Measurements from ENCODE around the gene DISP3. TPM values are rescaled to one million over a fixed set of nuclear protein-coding genes. Genes with fewer than 3 reads are reported as not detected.

The DISP3 gene
- total RNA-seq, 1 donor from 2014 or later: 0.05 TPM

DNA sequence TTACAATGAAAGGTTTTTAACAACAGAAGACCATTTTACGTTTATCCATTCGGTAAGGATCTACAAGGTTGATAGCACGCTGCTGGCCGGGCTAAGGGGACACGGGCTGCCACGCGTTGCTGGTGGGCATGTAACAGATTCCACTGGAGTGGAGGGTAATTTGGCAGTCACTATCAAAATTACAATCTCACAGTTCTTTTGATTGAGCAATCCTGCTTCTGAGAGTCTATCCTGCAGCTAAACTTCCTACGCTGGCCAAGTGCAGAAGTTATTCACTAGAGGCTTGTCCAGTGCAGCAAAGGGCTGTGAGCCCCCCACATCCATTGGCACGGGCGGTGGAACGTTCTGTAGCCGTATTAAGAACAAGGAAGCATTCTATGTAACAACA, 61.8 kb downstream of the DISP3 start:
- no peaks in the 10 kb centered on the region for H3K36me3 Mint-ChIP-seq (ENCODE audit: low read depth)

DNA sequence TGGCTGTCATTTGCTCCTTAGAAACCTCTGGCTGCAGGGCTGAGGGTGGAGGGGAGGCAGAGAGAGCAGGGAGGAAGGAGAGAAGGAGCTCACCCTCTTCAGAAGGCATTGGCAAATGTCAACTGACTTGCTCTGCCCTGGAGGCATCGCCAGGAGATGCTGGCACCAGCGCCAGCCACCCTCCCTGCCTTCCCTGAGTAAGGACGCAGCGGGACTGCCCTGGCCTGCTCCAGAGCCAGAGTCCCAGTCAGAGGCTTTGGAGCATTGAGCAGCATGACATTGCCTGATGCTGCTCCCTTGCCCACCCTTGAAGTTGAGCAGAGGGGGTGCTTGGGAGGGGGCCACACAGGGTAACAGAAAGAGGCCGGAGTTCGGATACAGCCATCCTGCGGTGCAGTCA, 62.3 kb downstream of the DISP3 start:
- Mint-ChIP-seq H3K4me3 (ENCODE audit: unreplicated experiment) (no peak overlapping the region), H3K36me3 (ENCODE audit: low read depth) (no peaks in the 10 kb centered on the region), H3K27me3 (ENCODE audit: low read depth) (peaks cover 53% of the 10 kb centered on the region), H3K9me3 (ENCODE audit: low read depth) (no peaks in the 10 kb centered on the region), H3K27ac (ENCODE audit: unreplicated experiment) (no peak overlapping the region), H3K4me1 (ENCODE audit: low read depth) (no peaks in the 10 kb centered on the region)
- DNase-seq (ENCODE audit: low spot score): no peak
- TF ChIP-seq CTCF (IDR thresholded peaks at IDR 0.05): no peak

More for the DNA sequence above, 61.8 kb downstream of the DISP3 start:
- Mint-ChIP-seq H3K4me1 (ENCODE audit: low read depth) (no peaks in the 10 kb centered on the region), H3K27me3 (ENCODE audit: low read depth) (peaks cover 49% of the 10 kb centered on the region), H3K4me3 (ENCODE audit: unreplicated experiment) (no peak overlapping the region), H3K27ac (ENCODE audit: unreplicated experiment) (no peak overlapping the region), H3K9me3 (ENCODE audit: low read depth) (no peaks in the 10 kb centered on the region)
- DNase-seq (ENCODE audit: low spot score): no peak
- no peak for TF ChIP-seq CTCF (IDR thresholded peaks at IDR 0.05)

- H3K36me3 Mint-ChIP-seq (ENCODE audit: low read depth): no peaks in the 10 kb centered on the region
- H3K9me3 Mint-ChIP-seq (ENCODE audit: low read depth): no peaks in the 10 kb centered on the region
- DNase-seq (ENCODE audit: low spot score): no peak
- H3K4me1 Mint-ChIP-seq (ENCODE audit: low read depth): no peaks in the 10 kb centered on the region
- no peak for TF ChIP-seq CTCF (IDR thresholded peaks at IDR 0.05)
- no peak overlapping the region for H3K27ac Mint-ChIP-seq (ENCODE audit: unreplicated experiment)
- H3K27me3 Mint-ChIP-seq (ENCODE audit: low read depth): peaks cover 59% of the 10 kb centered on the region
- H3K4me3 Mint-ChIP-seq (ENCODE audit: unreplicated experiment): no peak overlapping the region
These were observed 63.0 kb downstream of the DISP3 start for GRCh38 chr1:11541956-11542355.

DNA sequence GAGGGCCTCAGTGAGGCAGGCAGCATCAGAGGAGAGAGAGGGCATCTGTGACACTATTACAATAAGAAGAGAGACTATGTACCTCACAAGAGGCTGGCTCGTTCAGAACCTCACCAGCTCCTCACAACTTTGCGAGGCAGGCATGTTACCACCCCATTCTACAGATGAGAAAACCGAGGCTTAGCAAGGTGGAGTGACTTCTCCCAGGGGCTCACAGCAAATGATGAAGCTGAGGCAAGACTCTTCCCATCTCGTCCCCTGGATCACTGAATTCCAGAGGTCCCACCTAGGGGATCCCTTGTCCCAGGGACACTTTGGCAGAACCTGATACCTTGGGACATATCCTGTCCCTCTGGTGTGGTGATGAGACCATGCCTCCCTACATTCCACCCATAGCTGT, 64.4 kb downstream of the DISP3 start:
- H3K27me3 Mint-ChIP-seq (ENCODE audit: low read depth): peaks cover 60% of the 10 kb centered on the region
- TF ChIP-seq CTCF (IDR thresholded peaks at IDR 0.05): no peak
- H3K9me3 Mint-ChIP-seq (ENCODE audit: low read depth): no peaks in the 10 kb centered on the region
- H3K4me3 Mint-ChIP-seq (ENCODE audit: unreplicated experiment): no peak overlapping the region
- H3K4me1 Mint-ChIP-seq (ENCODE audit: low read depth): no peaks in the 10 kb centered on the region
- no peak overlapping the region for H3K27ac Mint-ChIP-seq (ENCODE audit: unreplicated experiment)
- no peaks in the 10 kb centered on the region for H3K36me3 Mint-ChIP-seq (ENCODE audit: low read depth)
- no peak for DNase-seq (ENCODE audit: low spot score)

DNA sequence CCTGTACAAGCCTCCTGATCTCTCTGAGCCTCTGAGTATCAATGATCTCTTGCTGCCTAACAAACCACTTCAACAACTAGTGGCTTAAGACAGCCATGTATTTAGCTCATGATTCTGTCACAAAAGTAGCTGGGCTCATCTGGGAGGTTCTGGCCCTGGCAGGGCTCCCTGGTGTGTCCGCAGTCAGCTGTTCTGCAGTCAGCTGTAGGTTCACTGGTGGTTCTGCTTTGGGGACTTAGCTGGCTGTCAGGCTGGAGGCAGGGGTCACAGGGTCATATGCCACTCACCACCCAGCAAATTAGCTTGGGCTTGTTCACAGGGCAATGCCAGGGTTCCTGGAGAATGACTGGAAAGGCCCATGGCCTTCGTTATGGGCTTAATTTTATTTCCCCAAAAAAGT, 64.8 kb downstream of the DISP3 start:
- H3K27ac Mint-ChIP-seq (ENCODE audit: unreplicated experiment): no peak overlapping the region
- no peaks in the 10 kb centered on the region for H3K9me3 Mint-ChIP-seq (ENCODE audit: low read depth)
- no peaks in the 10 kb centered on the region for H3K36me3 Mint-ChIP-seq (ENCODE audit: low read depth)
- peaks cover 60% of the 10 kb centered on the region for H3K27me3 Mint-ChIP-seq (ENCODE audit: low read depth)
- DNase-seq (ENCODE audit: low spot score): no peak
- TF ChIP-seq CTCF (IDR thresholded peaks at IDR 0.05): no peak
- no peaks in the 10 kb centered on the region for H3K4me1 Mint-ChIP-seq (ENCODE audit: low read depth)
- no peak overlapping the region for H3K4me3 Mint-ChIP-seq (ENCODE audit: unreplicated experiment)
